ENCODE results near the gene SORCS3.

The SORCS3 gene

DNA sequence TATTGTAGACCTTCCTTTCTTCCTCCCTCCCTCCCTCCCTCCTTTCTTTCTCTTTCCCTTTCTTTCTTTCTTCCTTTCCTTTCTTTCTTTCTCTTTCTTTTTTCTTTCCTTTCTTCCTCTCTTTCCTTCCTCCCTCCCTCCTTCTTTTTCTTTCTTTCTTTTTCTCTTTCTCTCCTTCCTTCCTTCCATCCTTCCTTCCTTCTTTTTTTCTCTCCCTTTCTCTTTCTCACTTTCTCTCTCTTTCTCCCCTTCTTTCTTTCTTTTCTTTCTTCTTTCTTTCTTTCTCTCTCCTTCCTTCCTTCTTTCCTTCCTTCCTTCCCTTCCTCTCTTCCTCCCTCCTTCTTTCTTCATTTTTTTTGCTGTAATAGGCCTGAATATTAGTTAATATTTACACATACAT, 638.0 kb downstream of the SORCS3 start:
- no peak for DNase-seq

DNA sequence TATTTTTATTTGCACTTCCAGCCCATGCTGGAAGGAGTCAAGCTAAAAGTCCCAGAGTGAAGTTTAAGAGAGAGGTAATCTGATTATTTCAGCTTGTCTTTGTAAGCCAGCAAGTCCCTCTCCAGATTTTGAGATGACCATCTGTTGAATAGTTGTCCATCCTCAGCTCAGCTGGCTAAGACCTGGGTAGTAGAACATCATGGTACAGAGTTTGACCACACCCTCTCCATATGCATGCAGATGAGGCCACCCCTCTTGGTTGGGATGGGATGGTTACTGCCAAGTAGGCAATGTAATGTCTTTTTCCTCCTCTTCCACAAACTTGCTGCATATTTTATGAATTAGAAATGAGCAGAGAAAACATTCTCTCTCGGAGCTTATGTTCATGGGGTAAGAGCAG, 639.8 kb downstream of the SORCS3 start:
- DNase-seq = no peak

DNA sequence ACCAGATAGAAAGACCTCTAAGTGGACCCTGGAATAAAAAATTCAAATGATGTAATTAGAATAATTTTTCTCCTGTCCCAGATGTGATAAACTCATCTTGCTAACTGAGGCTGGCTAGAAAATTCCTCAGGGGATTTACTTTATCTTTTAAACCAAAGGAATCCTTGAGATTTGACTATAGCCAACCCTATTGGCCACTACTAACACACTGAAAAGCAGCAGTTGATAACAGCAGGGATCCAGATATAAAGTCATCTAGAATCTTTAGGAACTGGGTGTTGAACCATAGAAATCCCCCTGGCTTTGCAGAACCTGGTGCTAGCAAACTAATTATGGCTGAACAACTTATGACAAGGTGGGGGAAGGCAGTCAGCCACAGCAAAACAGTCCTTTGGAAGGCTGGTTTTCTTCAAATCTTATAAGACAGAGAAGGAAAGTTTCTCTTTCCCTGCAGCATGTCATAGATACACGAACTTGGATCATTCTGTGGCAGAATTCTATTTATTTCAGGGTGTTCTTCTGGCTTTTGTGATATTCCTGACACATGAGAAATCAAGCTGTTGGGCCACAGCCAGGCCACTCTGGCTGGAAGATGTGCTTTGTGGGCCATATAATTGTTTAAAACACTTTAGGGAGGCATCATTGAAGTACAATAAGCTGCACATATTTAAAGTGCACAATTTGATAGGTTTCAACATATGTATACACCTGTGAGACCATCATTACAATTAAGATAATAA, 643.6 kb downstream of the SORCS3 start:
- no peak for DNase-seq

DNA sequence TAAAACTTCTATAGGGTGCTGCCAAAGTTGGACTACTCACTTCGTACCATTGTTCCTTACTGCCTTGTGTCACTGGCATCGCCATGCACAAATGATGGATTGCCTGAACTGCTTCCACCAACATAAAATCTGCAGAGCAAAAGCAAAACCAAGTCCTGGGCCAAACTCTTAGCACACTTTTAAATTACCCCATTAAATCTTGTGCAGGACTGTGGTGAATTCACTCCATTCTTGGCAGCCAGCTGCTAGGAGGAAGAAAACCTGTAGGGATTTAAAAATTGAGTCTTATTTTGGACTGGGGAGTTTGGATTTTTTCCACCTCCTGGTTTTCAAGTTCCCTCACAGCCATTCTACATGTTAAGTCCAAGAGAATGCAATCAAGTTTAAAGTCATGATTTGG, 646.9 kb downstream of the SORCS3 start:
- no peak for DNase-seq

DNA sequence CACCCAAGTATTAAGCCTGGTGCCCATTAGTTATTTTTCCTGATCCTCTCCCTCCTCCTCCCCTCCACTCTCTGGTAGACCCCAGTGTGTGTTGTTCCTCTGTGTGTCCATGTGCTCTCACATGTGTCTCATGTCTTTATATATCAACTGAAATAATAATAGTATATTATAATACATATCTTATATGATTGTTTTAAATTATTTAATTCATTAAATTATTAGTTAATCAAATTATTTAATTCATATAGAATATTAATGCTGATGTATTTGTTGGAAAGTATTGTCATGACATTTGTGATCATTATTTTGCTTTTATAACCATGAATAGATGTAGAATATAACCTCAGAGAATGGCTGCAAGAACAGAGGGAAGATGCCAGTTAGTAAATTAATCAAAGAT, 647.5 kb downstream of the SORCS3 start:
- no peak for DNase-seq

DNA sequence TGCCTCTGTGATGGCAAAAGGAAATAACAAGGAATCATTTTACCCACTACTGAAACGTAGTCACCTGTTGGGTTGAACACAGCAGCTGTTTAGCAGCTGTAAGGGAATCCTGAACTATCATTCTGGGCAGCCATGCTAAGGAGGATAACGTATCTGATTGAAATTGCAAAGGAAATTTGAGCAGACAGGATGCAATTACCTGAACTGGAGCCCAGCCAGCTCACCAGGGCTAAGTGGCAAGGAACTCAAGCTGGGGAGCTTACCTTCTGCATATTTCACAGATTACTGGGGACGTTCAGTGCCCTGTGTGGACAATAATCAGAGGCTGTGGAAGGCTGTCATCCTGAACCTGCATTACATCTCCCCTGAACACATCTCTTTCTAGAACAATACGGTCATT, 650.5 kb downstream of the SORCS3 start:
- no peak for DNase-seq

DNA sequence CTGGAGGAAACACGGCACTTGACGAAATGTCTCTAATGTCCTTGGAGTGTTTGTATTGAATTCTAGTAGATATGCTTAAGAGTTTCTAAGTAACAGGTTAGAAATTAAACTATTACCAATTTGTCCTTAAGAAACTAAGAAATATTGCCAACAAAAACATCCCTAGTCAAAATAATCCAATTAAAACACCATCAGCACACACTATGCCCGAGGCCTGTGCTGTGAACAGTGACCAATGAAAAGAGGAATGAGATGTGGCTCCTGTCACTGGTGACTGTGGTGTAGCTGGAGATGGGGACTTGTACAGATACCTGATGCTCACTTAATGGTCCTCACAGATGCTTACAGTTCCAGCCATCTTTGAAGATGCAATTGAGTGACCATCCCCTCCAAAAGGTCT, 651.1 kb downstream of the SORCS3 start:
- DNase-seq = no peak
